HG03442 (cell line): ENCODE results near the gene OR8B2.
"Not testable (repeated sequence)": the region's sequence is repeated elsewhere in the genome, so short reads cannot be mapped to it uniquely, and the experiment has no call there.

Source experiments
- ATAC-seq: cut with Tn5 transposase; IDR thresholded peaks from one replicate; pipeline ENCODE4 v1.9.1; 2021; ENCODE audit warnings: mild to moderate bottlenecking, moderate library complexity; ENCODE audit not compliant: unreplicated experiment

OR8B2 gene, protein sequence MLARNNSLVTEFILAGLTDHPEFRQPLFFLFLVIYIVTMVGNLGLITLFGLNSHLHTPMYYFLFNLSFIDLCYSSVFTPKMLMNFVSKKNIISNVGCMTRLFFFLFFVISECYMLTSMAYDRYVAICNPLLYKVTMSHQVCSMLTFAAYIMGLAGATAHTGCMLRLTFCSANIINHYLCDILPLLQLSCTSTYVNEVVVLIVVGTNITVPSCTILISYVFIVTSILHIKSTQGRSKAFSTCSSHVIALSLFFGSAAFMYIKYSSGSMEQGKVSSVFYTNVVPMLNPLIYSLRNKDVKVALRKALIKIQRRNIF

DNA sequence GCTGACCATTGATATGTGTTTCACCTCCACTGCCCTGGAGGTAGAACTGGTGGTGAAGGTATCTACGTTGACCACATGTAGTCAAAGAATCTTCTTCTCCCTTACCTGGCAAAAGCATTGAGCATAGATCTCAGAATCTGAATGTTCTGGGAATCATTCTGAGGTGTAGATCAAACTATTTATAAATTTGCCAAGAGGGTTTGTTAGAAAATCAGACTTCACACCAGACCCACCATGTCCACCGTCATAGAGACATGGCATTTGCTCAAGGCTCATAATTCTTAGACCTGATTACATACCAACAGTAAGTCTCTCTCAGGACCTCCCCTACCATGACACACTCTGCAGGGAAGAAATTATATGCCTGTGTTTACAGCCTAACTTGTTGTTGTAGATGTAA, at the start of gene OR8B2:
OR8B2 (minus strand) TSS at position 101 of the 400 bp plus-strand sequence. CDS start 1,156 bp downstream, outside the sequence.
- ATAC-seq: no peak

DNA sequence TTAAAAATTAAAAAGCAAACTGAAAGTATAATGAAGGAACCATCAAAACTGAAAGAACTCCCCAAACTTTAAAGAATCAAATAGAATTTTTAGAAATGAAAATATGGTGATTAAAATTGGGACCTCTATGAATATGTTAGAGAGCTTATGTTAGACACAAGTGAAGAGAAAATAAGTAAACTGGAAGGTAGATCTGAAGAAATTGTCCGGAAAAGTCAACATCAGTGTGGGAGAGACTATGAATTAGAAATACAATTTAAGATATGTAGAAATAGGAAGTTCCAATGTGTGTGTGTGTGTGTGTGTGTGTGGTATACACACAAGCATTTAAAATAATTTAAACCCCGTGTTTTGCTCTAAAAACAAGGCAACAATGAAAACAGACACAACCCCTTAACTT, 45.3 kb upstream of the OR8B2 start:
- ATAC-seq: no peak

GRCh38 chr11:124424384-124424921, 40.2 kb upstream of the OR8B2 start, which contains the start of gene OR8B4:
OR8B4 (minus strand) TSS chr11:124424871; CDS start chr11:124424871, 0 bp downstream.
- no peak for ATAC-seq

DNA sequence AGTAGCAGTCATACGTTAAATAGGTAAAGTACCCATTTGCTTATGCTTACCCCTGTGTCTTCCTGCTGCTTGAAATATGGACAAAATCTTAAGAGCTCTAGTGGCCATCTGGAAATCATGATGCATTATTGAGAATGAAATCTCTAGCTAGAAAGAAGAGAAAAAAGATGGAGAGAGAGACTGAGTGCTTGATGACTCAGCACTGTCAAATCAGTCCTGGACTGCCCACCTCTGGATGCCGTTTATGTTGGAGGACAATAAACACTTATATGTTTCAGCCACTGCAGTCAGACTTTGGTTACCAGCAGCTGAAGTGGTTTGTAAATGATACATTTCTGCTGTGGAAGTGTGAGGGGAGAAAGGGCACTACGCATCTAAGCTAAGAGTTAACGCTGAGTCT, 36.7 kb upstream of the OR8B2 start:
- no peak for ATAC-seq

- ATAC-seq: no peak
Measured at GRCh38 chr11:124415356-124415923, 31.1 kb upstream of the OR8B2 start.

DNA sequence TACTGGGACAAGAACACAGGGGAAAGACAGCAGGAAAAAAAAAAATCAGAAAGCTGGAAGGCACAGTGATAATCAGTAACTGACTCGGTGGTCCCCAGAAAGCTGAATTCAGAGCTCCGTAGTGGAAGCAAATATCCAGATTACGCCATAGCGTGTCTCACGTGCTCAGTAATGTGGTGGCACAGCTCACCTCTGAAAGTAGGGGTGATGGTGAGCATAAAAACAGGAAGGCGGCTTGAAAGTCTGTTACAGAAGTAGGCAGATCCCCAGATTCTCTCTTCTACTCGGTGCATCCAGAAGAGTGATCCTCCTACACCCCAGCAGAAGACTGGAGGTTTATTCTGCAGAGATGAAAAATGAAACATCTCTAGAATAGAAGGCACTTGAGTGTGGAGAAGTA, 25.6 kb upstream of the OR8B2 start:
- no peak for ATAC-seq

DNA sequence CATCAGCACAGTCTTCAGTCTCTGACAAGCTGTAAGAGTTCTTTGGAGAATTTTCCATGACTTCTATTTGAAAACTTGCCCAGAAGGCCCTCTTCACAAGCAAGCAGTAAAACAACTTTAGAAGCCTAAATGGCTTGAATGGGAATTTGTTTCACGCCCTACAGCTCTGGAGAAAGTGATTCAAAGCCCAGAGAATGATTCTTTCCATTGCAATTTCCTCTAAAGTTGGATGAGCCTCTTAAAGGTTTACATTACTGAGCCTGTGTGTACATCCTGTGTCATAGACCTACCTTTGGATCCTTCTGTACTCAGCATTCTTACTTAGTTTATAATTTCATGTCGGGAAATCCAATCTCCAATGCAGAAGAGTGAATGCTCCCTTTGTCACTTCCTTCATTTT, 21.3 kb upstream of the OR8B2 start:
- ATAC-seq: no peak

DNA sequence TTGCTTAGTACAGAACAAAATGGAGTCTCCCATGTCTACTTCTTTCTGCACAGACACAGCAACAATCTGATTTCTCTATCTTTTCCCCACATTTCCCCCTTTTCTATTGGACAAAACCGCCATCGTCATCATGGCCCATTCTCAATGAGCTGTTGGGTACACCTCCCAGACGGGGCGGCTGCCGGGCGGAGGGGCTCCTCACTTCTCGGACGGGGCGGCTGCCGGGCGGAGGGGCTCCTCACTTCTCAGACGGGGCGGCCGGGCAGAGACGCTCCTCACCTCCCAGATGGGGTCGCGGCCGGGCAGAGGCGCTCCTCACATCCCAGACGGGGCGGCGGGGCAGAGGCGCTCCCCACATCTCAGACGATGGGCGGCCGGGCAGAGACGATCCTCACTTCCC, 18.9 kb upstream of the OR8B2 start:
- not testable (repeated sequence) for ATAC-seq

DNA sequence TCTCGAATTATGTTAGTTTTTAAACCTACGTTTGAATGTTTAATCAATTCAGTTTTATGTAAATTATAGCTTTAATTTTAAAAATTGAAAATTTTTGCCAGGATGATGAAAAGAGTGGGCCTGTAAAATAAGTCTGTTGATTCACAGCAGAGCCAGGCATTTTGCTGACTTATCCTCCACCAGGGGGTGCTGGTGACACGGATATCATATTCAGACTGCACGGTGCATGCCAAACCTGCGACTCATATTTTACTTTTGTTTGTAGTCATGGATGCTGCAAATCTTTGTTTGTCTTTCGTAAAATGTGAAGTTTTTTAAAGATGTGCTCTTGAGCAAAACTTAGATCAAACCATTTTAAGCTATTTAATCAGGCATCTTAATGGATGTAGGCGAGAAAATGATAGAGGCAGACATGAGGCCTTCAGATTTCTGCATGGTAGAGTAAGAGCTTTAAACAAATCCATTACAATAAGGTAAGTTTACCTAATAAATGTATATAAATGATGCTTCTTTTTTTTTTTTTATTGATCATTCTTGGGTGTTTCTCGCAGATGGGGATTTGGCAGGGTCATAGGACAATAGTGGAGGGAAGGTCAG, 18.1 kb upstream of the OR8B2 start:
- ATAC-seq: peak; percentile 92

DNA sequence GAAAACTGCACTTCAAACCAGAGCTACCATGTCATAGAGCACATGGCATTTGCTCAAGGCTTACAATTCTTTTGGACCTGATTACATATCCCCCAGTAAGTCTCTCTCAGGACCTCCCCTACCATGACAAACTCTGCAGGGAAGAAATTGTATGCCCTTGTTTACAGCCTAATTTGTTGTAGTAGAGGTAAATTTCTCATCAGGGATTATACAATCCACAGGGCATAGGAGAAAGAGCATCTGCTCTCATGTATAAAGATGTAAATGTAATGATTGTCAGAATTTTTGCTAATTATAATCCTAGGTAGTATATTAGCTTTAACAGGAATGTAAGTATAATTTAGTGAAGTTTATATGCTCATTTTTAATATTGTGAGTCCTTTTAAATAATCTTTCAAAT, 14.6 kb upstream of the OR8B2 start, which contains the start of gene OR8B3:
OR8B3 (minus strand) TSS at position 101 of the 400 bp plus-strand sequence. CDS start 1,673 bp downstream, outside the sequence.
- no peak for ATAC-seq

- not testable (repeated sequence) for ATAC-seq
Measured at GRCh38 chr11:124396847-124397246, 12.5 kb upstream of the OR8B2 start.

DNA sequence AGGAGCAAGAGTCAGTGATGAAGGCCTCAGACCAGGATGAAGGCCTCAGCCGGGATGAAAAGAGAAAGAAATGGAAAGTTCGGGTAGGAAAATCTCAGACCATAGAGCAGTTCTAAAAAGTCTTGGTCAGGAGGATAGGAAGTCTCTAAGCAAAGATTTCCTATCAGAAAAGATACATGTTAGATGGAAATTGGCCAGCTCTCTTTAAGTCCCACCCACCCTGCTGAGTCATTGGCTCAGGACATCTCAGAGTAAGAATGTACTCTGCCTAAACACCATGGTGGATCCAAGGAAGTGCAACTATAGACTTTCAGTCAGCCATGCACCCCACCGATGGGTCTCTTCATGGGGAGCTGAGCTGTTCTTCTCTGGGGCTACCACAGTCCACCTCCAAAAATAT, 10.1 kb upstream of the OR8B2 start:
- ATAC-seq: no peak

DNA sequence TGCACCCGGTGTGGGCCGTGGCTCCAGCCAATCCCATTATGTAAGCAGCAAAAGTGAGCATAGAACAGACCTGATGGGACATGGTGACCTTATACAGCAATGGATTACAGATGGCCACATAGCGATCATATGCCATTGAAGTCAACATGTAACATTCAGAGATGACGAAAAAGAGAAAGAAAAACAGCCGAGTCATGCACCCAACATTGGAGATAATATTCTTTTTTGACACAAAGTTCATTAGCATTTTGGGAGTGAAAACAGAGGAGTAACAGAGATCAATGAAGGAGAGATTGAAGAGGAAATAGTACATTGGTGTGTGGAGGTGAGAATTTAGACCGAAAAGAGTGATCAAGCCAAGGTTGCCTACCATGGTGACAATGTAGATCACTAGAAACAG, 1.4 kb downstream of the OR8B2 start:
- not testable (repeated sequence) for ATAC-seq

- ATAC-seq: no peak
Measured at GRCh38 chr11:124380585-124380984, 3.7 kb downstream of the OR8B2 start.

GRCh38 chr11:124376280-124376679, 8.0 kb downstream of the OR8B2 start:
- ATAC-seq: no peak

DNA sequence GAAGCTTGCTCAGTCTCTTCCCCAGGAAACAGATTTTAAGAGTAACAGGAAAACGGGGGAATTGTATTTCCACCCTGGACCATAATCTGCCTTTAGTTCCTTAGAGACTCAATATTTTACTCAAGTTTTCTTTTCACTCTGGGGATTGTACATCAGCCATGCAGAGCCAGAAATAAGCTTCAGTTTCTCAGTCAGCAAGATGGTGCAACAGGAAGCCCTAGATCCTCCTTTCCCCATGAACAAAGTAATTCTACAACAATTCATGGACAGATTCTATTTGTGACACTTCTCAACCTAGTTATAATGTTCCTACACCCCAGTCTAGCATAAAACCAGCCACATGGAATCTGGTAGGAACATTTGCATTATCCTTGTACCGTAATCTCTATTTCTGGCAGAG, 24.7 kb downstream of the OR8B2 start:
- no peak for ATAC-seq

GRCh38 chr11:124346311-124346955, 37.9 kb downstream of the OR8B2 start:
- ATAC-seq: no peak

DNA sequence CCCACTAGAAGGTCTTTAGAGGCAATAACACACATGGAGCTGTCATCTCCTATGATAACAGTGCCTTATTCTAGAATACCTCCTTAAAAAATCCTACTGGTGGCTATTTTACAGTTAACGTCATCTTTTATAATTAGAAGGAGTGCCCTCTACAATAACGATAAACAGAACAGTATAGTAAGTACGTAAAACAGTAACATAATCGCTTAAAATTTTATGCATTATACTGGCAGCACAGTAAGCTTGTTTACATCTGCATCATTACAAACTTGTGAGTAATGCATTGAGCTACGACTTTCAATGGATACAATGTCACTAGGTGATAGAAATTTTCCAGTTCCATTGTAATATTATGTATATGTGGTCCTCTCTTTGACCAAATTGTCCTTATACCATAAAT, 40.0 kb downstream of the OR8B2 start:
- ATAC-seq: no peak

GRCh38 chr11:124340142-124340447, 44.2 kb downstream of the OR8B2 start:
- no peak for ATAC-seq

- ATAC-seq: no peak
Measured at GRCh38 chr11:124339396-124340141, 44.7 kb downstream of the OR8B2 start.
